WTC11 (cell line): ENCODE results near the gene ABHD4.

Experiments
- FOXJ3 ChIP-seq: sonication (generic); formaldehyde crosslinking; IDR thresholded peaks from 2 replicates; pipeline ENCODE4 v1.9.0; 2021; ENCODE audit warnings: missing genetic modification reagents, mild to moderate bottlenecking, borderline replicate concordance
- TF ChIP-seq, protein P1 (sequence below): fragments of 200-600 bp; IDR thresholded peaks from 2 replicates; pipeline ENCODE4 v1.8.0; 2022; ENCODE audit warnings: antibody characterized with exemption
- TF ChIP-seq, protein P2 (sequence below): fragments of 250-450 bp; sonication (Bioruptor Pico); IDR thresholded peaks from 2 replicates; pipeline ENCODE4 v1.8.0; 2021; ENCODE audit warnings: mild to moderate bottlenecking

DNA sequence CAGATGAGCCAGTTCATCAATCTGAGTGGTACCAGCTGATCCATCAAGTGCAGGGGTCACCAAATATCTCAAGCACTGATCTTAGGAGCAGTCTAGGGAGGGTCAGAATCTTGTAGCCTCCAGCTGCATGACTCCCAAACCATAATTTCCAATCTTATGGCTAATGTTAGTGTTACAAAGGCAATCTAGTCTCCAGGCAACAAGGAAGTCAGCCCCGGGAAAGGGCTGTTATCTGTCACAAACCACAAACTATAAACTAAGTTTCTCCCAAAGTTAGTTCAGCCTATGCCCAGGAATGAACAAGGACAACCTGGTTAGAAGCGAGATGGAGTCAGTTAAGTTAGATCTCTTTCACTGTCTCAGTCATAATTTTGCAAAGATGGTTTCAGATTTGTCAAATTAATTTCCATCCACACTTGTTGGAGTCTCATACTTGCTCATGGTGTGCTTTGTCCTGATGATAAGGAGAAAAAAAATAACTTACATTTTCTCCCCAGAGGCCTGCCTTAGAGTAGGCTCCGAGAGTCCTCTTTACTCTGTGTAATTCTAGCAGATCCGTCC lies 3.9 kb upstream of the ABHD4 start:
- TF ChIP-seq, protein P1, sequence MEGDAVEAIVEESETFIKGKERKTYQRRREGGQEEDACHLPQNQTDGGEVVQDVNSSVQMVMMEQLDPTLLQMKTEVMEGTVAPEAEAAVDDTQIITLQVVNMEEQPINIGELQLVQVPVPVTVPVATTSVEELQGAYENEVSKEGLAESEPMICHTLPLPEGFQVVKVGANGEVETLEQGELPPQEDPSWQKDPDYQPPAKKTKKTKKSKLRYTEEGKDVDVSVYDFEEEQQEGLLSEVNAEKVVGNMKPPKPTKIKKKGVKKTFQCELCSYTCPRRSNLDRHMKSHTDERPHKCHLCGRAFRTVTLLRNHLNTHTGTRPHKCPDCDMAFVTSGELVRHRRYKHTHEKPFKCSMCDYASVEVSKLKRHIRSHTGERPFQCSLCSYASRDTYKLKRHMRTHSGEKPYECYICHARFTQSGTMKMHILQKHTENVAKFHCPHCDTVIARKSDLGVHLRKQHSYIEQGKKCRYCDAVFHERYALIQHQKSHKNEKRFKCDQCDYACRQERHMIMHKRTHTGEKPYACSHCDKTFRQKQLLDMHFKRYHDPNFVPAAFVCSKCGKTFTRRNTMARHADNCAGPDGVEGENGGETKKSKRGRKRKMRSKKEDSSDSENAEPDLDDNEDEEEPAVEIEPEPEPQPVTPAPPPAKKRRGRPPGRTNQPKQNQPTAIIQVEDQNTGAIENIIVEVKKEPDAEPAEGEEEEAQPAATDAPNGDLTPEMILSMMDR: no peak
- TF ChIP-seq FOXJ3 (CRISPR knock-in tag): no peak
- TF ChIP-seq, protein P2, sequence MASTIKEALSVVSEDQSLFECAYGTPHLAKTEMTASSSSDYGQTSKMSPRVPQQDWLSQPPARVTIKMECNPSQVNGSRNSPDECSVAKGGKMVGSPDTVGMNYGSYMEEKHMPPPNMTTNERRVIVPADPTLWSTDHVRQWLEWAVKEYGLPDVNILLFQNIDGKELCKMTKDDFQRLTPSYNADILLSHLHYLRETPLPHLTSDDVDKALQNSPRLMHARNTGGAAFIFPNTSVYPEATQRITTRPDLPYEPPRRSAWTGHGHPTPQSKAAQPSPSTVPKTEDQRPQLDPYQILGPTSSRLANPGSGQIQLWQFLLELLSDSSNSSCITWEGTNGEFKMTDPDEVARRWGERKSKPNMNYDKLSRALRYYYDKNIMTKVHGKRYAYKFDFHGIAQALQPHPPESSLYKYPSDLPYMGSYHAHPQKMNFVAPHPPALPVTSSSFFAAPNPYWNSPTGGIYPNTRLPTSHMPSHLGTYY: no peak
